Coronary artery (tissue), 2 donors: ENCODE measurements around the gene ABCC4.

ENCODE experiments used
- DNase-seq: peaks from one replicate; pipeline ENCODE4 v3.0.0-alpha.2; 2017; ENCODE audit warnings: low spot score
- H3K27ac ChIP-seq, 2 donors: fragments of 200-600 bp; sonication (generic); one replicate each; pipeline ENCODE4 v1.5.1; 2016 to 2019
- H3K4me3 ChIP-seq: fragments of 200-600 bp; sonication (generic); 2 replicates; pipeline ENCODE4 v1.5.1; 2016; ENCODE audit warnings: mild to moderate bottlenecking, moderate library complexity
- CTCF ChIP-seq: fragments of 200-600 bp; sonication (generic); IDR thresholded peaks from one replicate; pipeline ENCODE4 v1.5.1; 2019; ENCODE audit warnings: antibody characterized with exemption

The ABCC4 gene

GRCh38 chr13:95317039-95317989 is 16.1 kb upstream of the ABCC4 start:
- DNase-seq = no peak
- no peak for TF ChIP-seq CTCF
- H3K27ac ChIP-seq = no peak overlapping the region
- H3K4me3 ChIP-seq = no peak overlapping the region

GRCh38 chr13:95315752-95316151 is 14.5 kb upstream of the ABCC4 start:
- no peak overlapping the region for H3K27ac ChIP-seq
- no peak for DNase-seq
- no peak overlapping the region for H3K4me3 ChIP-seq
- no peak for TF ChIP-seq CTCF

GRCh38 chr13:95307507-95307906 is 6.3 kb upstream of the ABCC4 start:
- Histone ChIP-seq H3K4me3 (no peak overlapping the region), H3K27ac (no peak overlapping the region)
- no peak for DNase-seq
- TF ChIP-seq CTCF = no peak

GRCh38 chr13:95304453-95304852 is 3.2 kb upstream of the ABCC4 start:
- DNase-seq = no peak
- no peak overlapping the region for H3K4me3 ChIP-seq
- no peak for TF ChIP-seq CTCF
- H3K27ac ChIP-seq = no peak overlapping the region

GRCh38 chr13:95301968-95302393 is 730 bp upstream of the ABCC4 start:
- no peak for TF ChIP-seq CTCF
- peak overlapping the region; percentile 1 to 81 for H3K27ac ChIP-seq
- no peak for DNase-seq
- H3K4me3 ChIP-seq = peak overlapping the region; percentile 94

GRCh38 chr13:95300625-95301182 is 547 bp downstream of the ABCC4 start:
- peak overlapping the region; percentile 94 for H3K4me3 ChIP-seq
- no peak for TF ChIP-seq CTCF
- H3K27ac ChIP-seq = peak overlapping the region in 1 of 2 donors; percentile 81
- DNase-seq = no peak
